Activated T-helper 2 cell treated with anti-CD3 and anti-CD28 coated beads, Interferon-gamma antibody, Interleukin-2, Interleukin-4, amounts not matched to agents 10 μg/mL and 5 μg/mL and 100 μg/mL, durations not matched to agents 14 hours and 24 hours and 36 hours (primary cell): ENCODE measurements around the gene UNK. TPM values are rescaled to one million over a fixed set of nuclear protein-coding genes. Genes with fewer than 3 reads are reported as not detected.

Experiments used
- DNase-seq: peaks from one replicate; pipeline ENCODE4 v3.0.0; 2021; ENCODE audit warnings: low spot score
- H3K27ac Mint-ChIP-seq: one replicate; pipeline ENCODE4 v1.8.0; 2021; ENCODE audit warnings: mixed read lengths
- H3K27me3 Mint-ChIP-seq: one replicate; pipeline ENCODE4 v1.8.0; 2021; ENCODE audit warnings: low read depth, mixed read lengths
- H3K36me3 Mint-ChIP-seq: one replicate; pipeline ENCODE4 v1.8.0; 2021; ENCODE audit warnings: low read depth, mixed read lengths
- H3K4me1 Mint-ChIP-seq: one replicate; pipeline ENCODE4 v1.8.0; 2021; ENCODE audit warnings: low read depth, mixed read lengths
- H3K4me3 Mint-ChIP-seq: one replicate; pipeline ENCODE4 v1.8.0; 2021; ENCODE audit warnings: low read depth, mild to moderate bottlenecking, moderate library complexity, mixed read lengths
- H3K9me3 Mint-ChIP-seq: one replicate; pipeline ENCODE4 v1.8.0; 2021; ENCODE audit warnings: mixed read lengths
- intact Hi-C: fragments of 100-400 bp; cut with micrococcal nuclease; formaldehyde crosslinking; loops from one replicate; pipeline ENCODE4 v1.15.1; 2023
- total RNA-seq: library from RNA; stranded (reverse); gene quantifications from 2 replicates; pipeline ENCODE4 v1.2.3, GENCODE V29; 2022

Gene UNK
- total RNA-seq, 1 donor from 2014 or later = 26.8 TPM

DNA sequence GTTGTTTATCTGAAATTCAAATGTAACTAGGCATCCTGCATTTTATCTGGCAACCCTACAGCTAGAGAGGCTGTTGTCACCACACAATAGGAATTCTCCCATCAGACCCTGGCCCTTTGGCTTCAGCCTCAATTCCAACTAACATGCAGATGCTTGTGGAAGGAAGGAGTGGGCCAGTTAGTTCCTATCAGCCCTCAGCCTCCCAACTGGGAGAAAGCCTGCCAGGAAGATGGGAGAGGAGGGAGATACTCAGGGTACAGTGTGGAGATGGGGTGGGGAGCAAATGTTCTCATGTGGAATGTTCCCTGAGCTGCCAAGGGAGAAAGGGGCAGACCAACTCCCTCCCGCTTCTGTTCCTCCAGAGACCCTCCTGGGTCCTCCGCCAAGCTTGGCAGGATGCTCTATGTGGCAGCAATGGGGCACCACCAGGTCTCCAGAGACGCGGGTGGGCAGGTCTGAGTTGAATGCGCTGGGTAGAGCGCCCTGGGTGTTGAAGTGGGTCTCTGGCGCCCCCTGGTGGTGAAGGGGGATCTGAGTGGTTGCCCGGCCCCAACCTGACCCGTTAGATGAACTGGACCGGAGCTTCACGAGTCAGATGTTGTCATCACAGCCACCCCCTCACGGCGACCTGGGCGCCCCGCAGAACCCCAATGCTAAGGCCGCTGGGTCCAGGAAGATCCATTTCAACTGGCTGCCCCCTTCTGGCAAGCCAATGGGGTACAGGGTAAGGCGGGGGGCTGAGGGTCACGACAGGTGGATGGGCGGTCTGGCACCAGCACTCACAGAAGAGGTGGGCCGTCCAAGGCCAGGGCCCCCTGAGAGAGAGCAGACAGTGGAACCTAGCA is 34.8 kb upstream of the UNK start:
- intact Hi-C loops = loop anchor here (1.0 to 5.0 kb wide), 3 partner anchors 75 to 162 kb away; partner anchors contain the start of genes MYO15B and SMIM5
- H3K4me1 Mint-ChIP-seq = peaks cover 10% of the 10 kb centered on the region
- peaks cover 3% of the 10 kb centered on the region for H3K27me3 Mint-ChIP-seq
- H3K4me3 Mint-ChIP-seq = no peak overlapping the region
- no peaks in the 10 kb centered on the region for H3K36me3 Mint-ChIP-seq
- no peaks in the 10 kb centered on the region for H3K9me3 Mint-ChIP-seq
- DNase-seq = peak; percentile 76
- H3K27ac Mint-ChIP-seq = no peak overlapping the region

DNA sequence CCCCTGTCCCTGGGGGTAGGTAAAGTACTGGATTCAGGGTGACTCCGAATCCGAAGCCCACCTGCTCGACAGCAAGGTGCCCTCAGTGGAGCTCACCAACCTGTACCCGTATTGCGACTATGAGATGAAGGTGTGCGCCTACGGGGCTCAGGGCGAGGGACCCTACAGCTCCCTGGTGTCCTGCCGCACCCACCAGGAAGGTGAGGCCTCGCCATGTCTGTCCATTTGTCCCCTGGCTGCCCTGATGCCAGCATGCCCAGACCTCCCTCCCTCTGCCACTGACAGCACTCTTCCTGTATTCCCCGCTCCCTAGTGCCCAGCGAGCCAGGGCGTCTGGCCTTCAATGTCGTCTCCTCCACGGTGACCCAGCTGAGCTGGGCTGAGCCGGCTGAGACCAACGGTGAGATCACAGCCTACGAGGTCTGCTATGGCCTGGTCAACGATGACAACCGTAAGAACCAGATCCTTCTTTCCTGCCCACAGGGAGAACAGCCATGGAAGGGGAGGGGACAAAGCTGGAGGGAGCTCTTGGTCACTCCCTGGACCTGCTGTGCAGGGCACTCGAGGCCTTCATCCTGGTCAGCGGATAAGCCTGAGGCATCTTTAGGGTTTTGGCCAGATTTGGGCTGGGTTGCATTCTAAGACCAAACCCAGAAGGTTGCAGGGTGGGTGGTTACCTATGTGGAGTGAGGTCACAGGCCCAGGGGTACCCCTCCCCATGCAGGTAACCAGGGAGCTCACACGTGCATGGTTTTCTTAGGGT is 33.8 kb upstream of the UNK start:
- no peaks in the 10 kb centered on the region for H3K9me3 Mint-ChIP-seq
- intact Hi-C loops = loop anchor here (1.0 kb wide), 1 partner anchor 118 kb away; the partner anchor contains the start of gene SMIM5

DNA sequence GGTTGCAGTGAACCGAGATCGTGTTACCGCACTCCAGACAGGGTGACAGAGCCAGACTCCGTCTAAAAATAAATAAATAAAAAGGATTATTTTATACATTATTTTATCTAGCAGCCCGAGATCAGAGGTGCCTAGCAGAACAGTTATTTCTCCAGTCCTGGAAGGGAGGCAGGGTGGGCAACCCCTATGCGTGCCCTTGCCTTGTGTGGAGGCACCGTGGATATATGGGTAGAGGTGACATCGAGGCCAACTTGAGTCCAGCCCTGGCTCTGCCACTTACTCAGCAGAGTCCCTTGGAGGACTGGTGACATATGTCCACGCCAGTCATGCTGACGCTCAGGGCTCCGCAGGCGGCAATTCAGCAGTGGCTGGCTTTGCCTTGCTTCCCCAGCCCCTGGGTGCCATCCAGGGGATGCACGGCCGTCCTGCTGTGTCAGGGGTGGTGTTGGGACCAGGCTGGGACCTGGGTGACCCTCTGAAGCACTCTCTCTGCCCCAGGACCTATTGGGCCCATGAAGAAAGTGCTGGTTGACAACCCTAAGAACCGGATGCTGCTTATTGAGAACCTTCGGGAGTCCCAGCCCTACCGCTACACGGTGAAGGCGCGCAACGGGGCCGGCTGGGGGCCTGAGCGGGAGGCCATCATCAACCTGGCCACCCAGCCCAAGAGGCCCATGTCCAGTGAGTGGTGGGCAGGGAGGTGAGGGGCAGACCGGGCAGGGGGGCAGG is 32.8 kb upstream of the UNK start:
- intact Hi-C loops = no loop called here
- H3K4me3 Mint-ChIP-seq = no peak overlapping the region
- H3K4me1 Mint-ChIP-seq = peaks cover 12% of the 10 kb centered on the region
- no peaks in the 10 kb centered on the region for H3K36me3 Mint-ChIP-seq
- DNase-seq = no peak
- H3K9me3 Mint-ChIP-seq = no peaks in the 10 kb centered on the region
- H3K27ac Mint-ChIP-seq = no peak overlapping the region
- H3K27me3 Mint-ChIP-seq = peaks cover 3% of the 10 kb centered on the region

More for the DNA sequence above, 33.8 kb upstream of the UNK start:
- Mint-ChIP-seq H3K27me3 (peaks cover 3% of the 10 kb centered on the region), H3K36me3 (no peaks in the 10 kb centered on the region), H3K27ac (no peak overlapping the region), H3K4me3 (no peak overlapping the region), H3K4me1 (peaks cover 12% of the 10 kb centered on the region)
- DNase-seq = no peak

DNA sequence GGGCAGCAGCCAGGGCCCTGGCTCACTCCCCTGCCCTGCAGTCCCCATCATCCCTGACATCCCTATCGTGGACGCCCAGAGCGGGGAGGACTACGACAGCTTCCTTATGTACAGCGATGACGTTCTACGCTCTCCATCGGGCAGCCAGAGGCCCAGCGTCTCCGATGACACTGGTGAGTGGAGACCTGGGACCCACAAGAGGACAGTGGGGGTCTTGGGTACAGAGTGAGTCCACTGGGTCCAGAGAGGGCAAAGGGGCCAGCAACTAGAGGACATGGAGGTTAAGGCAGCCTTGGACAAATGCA is 32.2 kb upstream of the UNK start:
- Mint-ChIP-seq H3K27me3 (peaks cover 3% of the 10 kb centered on the region), H3K4me1 (peaks cover 12% of the 10 kb centered on the region), H3K4me3 (no peak overlapping the region), H3K27ac (no peak overlapping the region), H3K36me3 (no peaks in the 10 kb centered on the region), H3K9me3 (no peaks in the 10 kb centered on the region)
- intact Hi-C loops = no loop called here
- no peak for DNase-seq

DNA sequence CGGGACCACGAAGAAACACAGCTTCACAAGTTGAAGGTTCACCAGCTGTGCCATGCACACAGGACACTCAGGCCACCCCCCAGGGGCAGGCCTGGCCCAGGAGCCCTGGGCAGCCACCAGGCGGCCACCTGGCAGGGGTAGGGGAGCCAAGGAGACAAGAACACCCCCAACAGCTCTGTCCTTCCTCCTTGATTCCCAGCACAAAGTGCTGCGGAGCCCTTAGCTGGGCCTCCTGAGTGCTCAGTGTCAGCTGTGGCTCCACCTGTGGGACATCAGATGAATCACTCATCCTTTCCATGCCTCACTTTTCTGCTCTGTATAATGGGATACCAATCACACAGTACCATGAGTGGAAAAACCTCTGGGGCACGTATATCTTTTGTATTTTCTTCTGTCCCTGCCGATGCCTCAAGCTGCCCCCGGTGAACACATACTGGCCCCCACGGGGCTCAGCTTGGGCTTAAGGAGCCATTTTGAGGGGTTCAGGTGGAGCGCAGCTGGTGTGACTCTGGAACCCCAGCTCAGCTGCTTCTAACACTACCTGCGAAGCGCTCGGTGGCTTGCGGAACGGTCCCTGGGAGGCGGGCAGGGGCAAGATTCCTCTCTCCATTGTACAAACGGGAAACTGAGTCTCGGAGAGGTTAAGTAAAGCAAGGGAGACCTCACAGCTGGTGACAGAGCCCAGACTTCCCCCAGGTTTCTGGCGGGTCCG is 31.6 kb upstream of the UNK start:
- intact Hi-C loops = no loop called here
- Mint-ChIP-seq H3K9me3 (no peaks in the 10 kb centered on the region), H3K4me3 (peak overlapping the region; percentile 67), H3K27ac (no peak overlapping the region), H3K4me1 (peaks cover 9% of the 10 kb centered on the region), H3K27me3 (no peaks in the 10 kb centered on the region), H3K36me3 (no peaks in the 10 kb centered on the region)
- no peak for DNase-seq

DNA sequence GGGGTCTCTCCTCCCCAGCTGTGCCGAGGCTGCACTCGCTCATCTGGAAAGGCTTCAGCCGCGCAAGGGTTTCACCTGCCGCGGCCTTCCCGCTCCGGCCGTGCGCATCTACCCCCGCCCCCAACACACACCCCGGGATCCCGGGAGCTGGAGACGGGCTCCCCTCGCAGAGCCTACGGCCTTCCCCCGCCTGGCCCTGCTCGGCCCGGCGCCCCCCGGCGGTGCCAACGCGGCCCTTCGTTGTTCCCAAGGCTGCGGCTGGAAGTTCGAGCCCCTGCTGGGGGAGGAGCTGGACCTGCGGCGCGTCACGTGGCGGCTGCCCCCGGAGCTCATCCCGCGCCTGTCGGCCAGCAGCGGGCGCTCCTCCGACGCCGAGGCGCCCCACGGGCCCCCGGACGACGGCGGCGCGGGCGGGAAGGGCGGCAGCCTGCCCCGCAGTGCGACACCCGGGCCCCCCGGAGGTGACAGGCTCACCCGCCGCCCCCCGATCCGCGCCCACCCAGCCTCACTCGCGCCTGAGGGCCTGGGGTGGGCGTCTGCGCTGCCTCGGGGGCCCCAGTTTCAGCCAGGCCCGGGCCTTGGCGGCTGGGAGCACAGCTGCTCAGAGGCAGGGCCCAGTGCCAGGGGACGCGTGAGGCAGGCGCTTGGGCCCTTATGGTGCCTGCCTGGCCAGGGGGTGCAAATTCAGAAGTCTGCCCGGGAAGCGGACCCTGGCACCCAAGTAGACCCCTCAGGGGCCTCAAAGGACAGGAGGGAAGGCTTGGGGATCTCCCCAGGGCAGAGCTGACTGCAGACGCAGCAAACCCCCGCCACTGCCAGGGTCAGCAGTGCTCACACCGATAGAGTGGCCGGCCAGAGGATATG is 30.9 kb upstream of the UNK start:
- Mint-ChIP-seq H3K4me3 (peak overlapping the region; percentile 2), H3K27ac (no peak overlapping the region), H3K4me1 (peaks cover 9% of the 10 kb centered on the region), H3K27me3 (no peaks in the 10 kb centered on the region), H3K36me3 (peaks cover 2% of the 10 kb centered on the region), H3K9me3 (no peaks in the 10 kb centered on the region)
- intact Hi-C loops = no loop called here
- peak; percentile 62 for DNase-seq

DNA sequence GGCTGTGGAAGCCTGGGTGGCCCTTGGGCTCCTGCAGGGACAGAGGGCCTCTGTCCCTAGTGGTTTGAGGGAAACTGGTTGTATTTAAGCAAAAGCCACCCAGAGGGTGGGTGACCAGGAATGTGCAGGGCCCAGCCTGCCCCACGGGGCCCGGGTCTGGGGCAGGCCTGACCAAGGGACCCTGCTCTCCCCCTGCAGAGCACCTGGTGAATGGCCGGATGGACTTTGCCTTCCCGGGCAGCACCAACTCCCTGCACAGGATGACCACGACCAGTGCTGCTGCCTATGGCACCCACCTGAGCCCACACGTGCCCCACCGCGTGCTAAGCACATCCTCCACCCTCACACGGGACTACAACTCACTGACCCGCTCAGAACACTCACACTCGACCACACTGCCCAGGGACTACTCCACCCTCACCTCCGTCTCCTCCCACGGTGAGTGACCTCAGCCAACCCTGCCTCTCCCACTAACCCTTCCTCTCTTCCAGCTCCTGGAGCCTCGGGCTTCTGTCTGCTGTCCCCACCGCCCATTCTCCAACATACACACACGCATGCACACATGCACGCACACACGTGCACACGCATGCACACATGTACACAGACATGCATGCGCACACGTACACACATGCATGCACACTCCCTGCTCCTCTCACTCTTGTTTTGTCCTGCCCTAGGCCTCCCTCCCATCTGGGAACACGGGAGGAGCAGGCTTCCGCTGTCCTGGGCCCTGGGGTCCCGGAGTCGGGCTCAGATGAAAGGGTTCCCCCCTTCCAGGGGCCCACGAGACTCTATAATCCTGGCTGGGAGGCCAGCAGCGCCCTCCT is 30.0 kb upstream of the UNK start:
- no peak for DNase-seq
- intact Hi-C loops = no loop called here
- H3K9me3 Mint-ChIP-seq = no peaks in the 10 kb centered on the region
- H3K27ac Mint-ChIP-seq = peak overlapping the region; percentile 53
- peak overlapping the region; percentile 24 for H3K4me3 Mint-ChIP-seq
- no peaks in the 10 kb centered on the region for H3K27me3 Mint-ChIP-seq
- H3K36me3 Mint-ChIP-seq = peaks cover 4% of the 10 kb centered on the region
- H3K4me1 Mint-ChIP-seq = peaks cover 9% of the 10 kb centered on the region

DNA sequence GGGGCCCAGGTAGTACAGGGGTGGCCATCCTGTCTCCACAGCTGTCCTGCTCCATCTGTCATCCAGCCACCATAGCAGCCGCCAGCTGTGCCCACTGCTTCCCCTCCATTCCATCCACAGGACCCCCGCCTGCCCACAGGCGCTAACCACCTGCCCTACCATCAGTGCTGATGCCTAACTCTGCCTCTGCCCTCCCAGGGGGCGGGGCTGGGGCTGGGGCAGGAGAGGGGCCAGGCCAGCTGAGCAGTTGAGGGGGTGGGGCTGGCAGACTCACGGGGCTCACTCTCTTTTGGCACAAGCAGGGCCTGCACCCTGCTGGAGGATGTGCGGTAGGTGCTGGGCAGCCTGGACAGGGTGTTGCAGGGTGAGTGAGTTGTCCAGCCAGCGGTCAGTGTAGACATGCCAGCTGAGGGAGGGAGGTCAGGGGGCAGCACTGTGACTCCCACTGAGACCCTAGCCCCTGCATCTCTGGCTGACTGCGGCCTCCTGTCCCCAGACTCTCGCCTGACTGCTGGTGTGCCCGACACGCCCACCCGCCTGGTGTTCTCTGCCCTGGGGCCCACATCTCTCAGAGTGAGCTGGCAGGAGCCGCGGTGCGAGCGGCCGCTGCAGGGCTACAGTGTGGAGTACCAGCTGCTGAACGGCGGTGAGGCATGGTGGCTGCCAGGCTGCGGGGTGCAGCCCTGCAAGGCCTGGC is 29.3 kb upstream of the UNK start:
- intact Hi-C loops = no loop called here

DNA sequence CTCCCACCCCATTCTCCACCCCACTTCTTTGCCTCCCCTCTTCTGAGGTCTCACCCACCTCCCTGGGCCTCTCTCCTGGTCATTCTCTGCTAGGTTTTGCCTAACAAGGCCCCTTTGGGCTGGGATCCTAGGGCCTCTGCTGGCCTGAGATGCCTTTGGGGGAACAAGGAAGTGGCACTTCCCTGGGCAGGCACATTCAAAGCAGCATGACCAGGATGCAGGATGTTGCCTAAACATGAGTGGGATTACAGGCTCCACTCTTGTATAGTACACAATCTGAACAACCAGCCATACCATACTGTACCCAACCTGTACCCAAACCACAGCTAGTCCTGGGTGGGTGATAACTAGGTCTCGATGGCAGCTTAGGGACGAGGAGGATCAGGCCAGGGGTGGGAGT is 28.6 kb upstream of the UNK start:
- Mint-ChIP-seq H3K27ac (no peak overlapping the region), H3K4me1 (peaks cover 8% of the 10 kb centered on the region), H3K36me3 (peaks cover 4% of the 10 kb centered on the region), H3K27me3 (no peaks in the 10 kb centered on the region), H3K9me3 (no peaks in the 10 kb centered on the region), H3K4me3 (no peak overlapping the region)
- no peak for DNase-seq
- intact Hi-C loops = no loop called here

More for the DNA sequence above, 29.3 kb upstream of the UNK start:
- Mint-ChIP-seq H3K9me3 (no peaks in the 10 kb centered on the region), H3K4me3 (no peak overlapping the region), H3K27me3 (no peaks in the 10 kb centered on the region), H3K4me1 (peaks cover 8% of the 10 kb centered on the region), H3K27ac (no peak overlapping the region), H3K36me3 (peaks cover 4% of the 10 kb centered on the region)
- DNase-seq = no peak

DNA sequence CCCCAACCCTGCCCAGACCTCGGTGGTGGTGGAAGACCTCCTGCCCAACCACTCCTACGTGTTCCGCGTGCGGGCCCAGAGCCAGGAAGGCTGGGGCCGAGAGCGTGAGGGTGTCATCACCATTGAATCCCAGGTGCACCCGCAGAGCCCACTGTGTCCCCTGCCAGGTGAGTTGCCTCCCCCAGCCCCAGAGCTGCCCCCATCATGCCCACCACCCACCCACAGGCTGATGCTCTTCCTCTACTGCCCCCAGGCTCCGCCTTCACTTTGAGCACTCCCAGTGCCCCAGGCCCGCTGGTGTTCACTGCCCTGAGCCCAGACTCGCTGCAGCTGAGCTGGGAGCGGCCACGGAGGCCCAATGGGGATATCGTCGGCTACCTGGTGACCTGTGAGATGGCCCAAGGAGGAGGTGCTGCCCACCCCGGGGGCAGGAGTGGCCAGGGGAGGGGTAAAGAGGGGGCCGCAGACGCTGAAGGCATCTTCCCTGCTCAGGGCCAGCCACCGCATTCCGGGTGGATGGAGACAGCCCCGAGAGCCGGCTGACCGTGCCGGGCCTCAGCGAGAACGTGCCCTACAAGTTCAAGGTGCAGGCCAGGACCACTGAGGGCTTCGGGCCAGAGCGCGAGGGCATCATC is 28.0 kb upstream of the UNK start:
- Mint-ChIP-seq H3K4me3 (no peak overlapping the region), H3K27ac (no peak overlapping the region), H3K36me3 (peaks cover 4% of the 10 kb centered on the region), H3K27me3 (no peaks in the 10 kb centered on the region), H3K4me1 (peaks cover 8% of the 10 kb centered on the region), H3K9me3 (no peaks in the 10 kb centered on the region)
- intact Hi-C loops = no loop called here
- DNase-seq = no peak
